HEK293 (cell line): ENCODE data around the gene AKR1C3.

ENCODE experiments used
- KLF16 ChIP-seq: fragments of 450-650 bp; formaldehyde crosslinking; IDR thresholded peaks from 2 replicates; pipeline ENCODE4 v1.5.1; 2017; ENCODE audit warnings: missing biosample characterization, missing genetic modification characterization
- MYNN ChIP-seq: fragments of 450-650 bp; formaldehyde crosslinking; IDR thresholded peaks from 2 replicates; pipeline ENCODE4 v1.5.1; 2016; ENCODE audit warnings: missing biosample characterization, missing genetic modification characterization, borderline replicate concordance
- ZNF558 ChIP-seq: fragments of 450-650 bp; formaldehyde crosslinking; IDR thresholded peaks from 2 replicates; pipeline ENCODE4 v1.5.1; 2016; ENCODE audit warnings: missing biosample characterization, missing genetic modification characterization
- ZNF629 ChIP-seq: fragments of 450-650 bp; formaldehyde crosslinking; IDR thresholded peaks from 2 replicates; pipeline ENCODE4 v1.5.1; 2017; ENCODE audit warnings: missing biosample characterization, missing genetic modification characterization
- ZNF830 ChIP-seq: fragments of 450-650 bp; IDR thresholded peaks from 2 replicates; pipeline ENCODE4 v1.5.0; 2018; ENCODE audit warnings: missing biosample characterization, missing genetic modification characterization, low read depth, mild to moderate bottlenecking, moderate library complexity
- TF ChIP-seq, protein P1 (sequence below): fragments of 450-650 bp; formaldehyde crosslinking; IDR thresholded peaks from 2 replicates; pipeline ENCODE4 v1.5.1; 2016; ENCODE audit warnings: missing biosample characterization, missing genetic modification characterization
- TF ChIP-seq, protein P2 (sequence below): fragments of 450-650 bp; formaldehyde crosslinking; IDR thresholded peaks from 2 replicates; pipeline ENCODE4 v1.5.1; 2016; ENCODE audit warnings: missing biosample characterization, missing genetic modification characterization
- TF ChIP-seq, protein P3 (sequence below): fragments of 450-650 bp; formaldehyde crosslinking; IDR thresholded peaks from 2 replicates; pipeline ENCODE4 v1.5.1; 2016; ENCODE audit warnings: missing biosample characterization, missing genetic modification characterization

DNA sequence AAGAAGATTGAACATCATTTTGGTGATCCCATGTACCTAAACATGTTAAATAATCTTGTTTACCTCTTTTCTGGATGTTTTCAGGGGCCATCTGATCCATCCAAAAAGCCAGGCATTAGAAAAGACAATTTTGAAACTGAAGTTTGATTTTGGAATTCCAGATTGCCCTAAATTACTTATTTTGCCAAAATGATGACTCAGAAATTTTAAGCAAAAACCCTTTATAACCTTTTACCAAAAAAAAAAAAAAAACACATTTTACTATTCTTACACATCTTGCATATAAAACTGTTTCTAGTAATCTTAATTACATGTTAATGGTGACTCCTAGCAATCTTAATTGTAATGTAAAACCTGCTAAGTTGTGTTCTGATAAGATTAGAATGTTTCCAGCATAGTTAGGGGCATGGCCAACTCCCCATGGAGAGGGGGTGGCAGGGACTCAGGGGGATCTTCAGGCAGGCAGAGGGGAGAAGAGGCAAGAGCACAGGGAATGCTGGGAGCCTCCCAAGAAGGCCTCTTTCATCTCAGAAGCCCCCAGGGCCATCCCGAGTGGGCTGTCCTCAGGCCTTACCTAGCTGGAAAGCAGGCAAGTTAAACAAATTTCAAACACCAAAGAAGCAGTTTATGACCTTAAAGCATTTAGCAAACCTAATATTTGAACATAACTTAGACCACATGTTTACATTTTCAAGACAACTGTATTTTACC, 25.8 kb upstream of the AKR1C3 start:
- TF ChIP-seq, protein P1, sequence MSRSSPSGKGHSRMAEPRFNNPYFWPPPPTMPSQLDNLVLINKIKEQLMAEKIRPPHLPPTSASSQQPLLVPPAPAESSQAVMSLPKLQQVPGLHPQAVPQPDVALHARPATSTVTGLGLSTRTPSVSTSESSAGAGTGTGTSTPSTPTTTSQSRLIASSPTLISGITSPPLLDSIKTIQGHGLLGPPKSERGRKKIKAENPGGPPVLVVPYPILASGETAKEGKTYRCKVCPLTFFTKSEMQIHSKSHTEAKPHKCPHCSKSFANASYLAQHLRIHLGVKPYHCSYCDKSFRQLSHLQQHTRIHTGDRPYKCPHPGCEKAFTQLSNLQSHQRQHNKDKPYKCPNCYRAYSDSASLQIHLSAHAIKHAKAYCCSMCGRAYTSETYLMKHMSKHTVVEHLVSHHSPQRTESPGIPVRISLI (tag by site-specific recombination) = no peak
- TF ChIP-seq ZNF629 (tag by site-specific recombination) (no peak), KLF16 (tag by site-specific recombination) (no peak), ZNF830 (tag by site-specific recombination) (no peak), ZNF558 (tag by site-specific recombination) (no peak), MYNN (tag by site-specific recombination) (no peak)
- TF ChIP-seq, protein P2, sequence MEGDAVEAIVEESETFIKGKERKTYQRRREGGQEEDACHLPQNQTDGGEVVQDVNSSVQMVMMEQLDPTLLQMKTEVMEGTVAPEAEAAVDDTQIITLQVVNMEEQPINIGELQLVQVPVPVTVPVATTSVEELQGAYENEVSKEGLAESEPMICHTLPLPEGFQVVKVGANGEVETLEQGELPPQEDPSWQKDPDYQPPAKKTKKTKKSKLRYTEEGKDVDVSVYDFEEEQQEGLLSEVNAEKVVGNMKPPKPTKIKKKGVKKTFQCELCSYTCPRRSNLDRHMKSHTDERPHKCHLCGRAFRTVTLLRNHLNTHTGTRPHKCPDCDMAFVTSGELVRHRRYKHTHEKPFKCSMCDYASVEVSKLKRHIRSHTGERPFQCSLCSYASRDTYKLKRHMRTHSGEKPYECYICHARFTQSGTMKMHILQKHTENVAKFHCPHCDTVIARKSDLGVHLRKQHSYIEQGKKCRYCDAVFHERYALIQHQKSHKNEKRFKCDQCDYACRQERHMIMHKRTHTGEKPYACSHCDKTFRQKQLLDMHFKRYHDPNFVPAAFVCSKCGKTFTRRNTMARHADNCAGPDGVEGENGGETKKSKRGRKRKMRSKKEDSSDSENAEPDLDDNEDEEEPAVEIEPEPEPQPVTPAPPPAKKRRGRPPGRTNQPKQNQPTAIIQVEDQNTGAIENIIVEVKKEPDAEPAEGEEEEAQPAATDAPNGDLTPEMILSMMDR (tag by site-specific recombination) = no peak
- TF ChIP-seq, protein P3, sequence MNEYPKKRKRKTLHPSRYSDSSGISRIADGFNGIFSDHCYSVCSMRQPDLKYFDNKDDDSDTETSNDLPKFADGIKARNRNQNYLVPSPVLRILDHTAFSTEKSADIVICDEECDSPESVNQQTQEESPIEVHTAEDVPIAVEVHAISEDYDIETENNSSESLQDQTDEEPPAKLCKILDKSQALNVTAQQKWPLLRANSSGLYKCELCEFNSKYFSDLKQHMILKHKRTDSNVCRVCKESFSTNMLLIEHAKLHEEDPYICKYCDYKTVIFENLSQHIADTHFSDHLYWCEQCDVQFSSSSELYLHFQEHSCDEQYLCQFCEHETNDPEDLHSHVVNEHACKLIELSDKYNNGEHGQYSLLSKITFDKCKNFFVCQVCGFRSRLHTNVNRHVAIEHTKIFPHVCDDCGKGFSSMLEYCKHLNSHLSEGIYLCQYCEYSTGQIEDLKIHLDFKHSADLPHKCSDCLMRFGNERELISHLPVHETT = no peak
